ENCODE results near the gene CLDN7.

The CLDN7 gene

DNA sequence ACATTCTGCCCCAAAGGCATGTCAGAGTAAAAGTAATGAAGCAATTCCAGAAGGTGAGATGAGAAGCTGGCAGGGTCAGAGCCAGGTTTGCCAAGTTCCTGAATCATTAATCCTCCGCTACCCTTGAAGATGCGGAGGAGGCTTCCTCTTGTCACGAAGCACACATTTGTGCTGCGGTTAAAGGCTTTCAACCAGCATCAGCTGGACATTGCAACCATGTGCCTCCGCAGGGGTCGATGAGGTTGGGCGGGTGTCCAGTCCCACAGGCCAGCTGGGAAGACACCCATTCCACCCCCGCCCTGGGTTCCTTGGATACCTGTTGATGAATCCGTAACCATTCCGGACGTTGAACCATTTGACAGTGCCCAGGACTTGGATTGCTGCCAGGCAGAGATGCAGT, 30.9 kb upstream of the CLDN7 start:
- DNase-seq (ENCODE audit: low read depth) = no peak
- TF ChIP-seq, protein P1, sequence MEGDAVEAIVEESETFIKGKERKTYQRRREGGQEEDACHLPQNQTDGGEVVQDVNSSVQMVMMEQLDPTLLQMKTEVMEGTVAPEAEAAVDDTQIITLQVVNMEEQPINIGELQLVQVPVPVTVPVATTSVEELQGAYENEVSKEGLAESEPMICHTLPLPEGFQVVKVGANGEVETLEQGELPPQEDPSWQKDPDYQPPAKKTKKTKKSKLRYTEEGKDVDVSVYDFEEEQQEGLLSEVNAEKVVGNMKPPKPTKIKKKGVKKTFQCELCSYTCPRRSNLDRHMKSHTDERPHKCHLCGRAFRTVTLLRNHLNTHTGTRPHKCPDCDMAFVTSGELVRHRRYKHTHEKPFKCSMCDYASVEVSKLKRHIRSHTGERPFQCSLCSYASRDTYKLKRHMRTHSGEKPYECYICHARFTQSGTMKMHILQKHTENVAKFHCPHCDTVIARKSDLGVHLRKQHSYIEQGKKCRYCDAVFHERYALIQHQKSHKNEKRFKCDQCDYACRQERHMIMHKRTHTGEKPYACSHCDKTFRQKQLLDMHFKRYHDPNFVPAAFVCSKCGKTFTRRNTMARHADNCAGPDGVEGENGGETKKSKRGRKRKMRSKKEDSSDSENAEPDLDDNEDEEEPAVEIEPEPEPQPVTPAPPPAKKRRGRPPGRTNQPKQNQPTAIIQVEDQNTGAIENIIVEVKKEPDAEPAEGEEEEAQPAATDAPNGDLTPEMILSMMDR (conservative IDR thresholded peaks at IDR 0.05; ENCODE audit: low read depth, low read length) = no peak
- no peak overlapping the region for H3K4me3 ChIP-seq (ENCODE audit: low read length)

DNA sequence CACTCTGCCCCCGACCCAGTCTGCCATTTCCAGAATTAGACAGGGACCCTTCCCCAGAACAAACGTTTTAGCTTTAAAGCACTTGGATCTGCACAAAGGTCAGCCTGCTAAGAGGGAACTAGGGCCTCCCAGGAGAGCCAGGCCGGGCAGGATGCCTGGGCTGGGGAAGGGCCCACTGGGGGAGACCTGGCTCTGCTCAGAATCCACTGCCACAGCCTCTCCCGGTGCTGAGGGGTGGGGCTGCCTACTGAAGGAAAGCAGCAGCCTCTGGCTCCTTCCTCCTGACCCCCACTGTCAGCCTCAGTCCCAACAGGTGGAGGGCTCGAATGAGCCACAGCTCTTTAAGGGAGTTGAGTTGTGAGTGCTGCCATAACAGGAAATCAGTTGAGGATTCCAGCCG, 30.5 kb upstream of the CLDN7 start:
- DNase-seq (ENCODE audit: low read depth) = no peak
- no peak overlapping the region for H3K4me3 ChIP-seq (ENCODE audit: low read length)
- TF ChIP-seq, protein P1 (conservative IDR thresholded peaks at IDR 0.05; ENCODE audit: low read depth, low read length) = no peak

DNA sequence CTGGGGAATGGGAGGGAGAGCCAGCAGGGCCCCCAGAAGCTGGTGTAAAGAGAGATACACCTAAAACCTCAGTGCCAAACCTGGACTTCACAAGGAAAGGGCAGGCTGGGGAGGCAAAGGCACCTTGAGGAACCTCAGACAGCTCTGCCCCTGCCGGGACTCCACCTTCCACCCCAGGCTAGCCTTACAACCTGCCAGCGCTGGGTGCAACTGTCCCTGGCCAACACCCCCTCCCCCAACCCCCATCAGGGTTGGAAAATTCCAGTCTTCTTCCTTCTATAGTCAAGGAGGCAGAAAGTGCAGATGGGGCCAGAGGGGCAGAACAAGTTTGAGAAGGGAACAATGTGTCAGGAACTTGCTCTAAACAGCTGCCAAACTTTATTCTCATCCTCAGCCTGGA, 29.9 kb upstream of the CLDN7 start:
- TF ChIP-seq, protein P1 (conservative IDR thresholded peaks at IDR 0.05; ENCODE audit: low read depth, low read length) = no peak
- no peak overlapping the region for H3K4me3 ChIP-seq (ENCODE audit: low read length)
- no peak for DNase-seq (ENCODE audit: low read depth)

DNA sequence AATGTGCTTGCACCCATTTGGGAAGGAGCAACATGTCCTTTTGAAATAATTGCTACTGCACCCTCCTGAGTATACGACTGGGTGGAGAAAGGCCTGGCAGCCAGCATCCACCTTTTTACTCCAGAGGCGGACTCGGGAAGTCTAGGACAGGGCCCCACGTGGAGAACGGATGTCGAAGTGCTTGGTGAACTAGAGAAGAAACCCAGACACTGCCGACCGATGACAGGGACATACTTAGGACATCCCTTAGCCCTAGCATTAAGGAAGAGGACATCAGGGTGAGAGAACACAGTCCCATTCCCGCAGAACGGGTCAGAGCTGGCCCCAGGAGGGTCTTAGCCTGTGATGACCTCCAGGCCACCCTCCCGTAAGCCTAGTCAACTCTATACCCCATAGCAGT, 28.4 kb upstream of the CLDN7 start:
- no peak overlapping the region for H3K4me3 ChIP-seq (ENCODE audit: low read length)
- TF ChIP-seq, protein P1 (conservative IDR thresholded peaks at IDR 0.05; ENCODE audit: low read depth, low read length) = no peak
- no peak for DNase-seq (ENCODE audit: low read depth)

DNA sequence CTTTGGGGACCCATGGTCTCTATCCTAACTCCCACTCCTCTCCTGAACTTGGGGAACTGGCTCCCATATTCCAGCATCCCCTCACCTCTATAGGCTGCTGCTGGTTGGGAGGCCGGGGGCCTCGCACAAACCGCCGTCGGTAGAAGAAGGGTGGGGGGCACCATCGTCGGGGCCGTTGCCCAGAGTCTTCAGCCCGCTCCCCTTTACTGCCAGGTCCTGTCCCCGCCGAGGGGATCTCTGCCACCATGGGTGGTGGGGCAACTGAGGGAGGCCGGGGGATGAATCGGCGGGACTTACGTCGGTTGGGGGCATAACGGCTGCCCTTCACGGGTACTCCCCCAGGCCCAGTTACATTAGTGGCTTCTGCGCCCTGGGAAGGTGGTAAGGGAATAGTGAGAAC, 27.9 kb upstream of the CLDN7 start:
- no peak overlapping the region for H3K4me3 ChIP-seq (ENCODE audit: low read length)
- DNase-seq (ENCODE audit: low read depth) = no peak
- TF ChIP-seq, protein P1 (conservative IDR thresholded peaks at IDR 0.05; ENCODE audit: low read depth, low read length) = no peak

DNA sequence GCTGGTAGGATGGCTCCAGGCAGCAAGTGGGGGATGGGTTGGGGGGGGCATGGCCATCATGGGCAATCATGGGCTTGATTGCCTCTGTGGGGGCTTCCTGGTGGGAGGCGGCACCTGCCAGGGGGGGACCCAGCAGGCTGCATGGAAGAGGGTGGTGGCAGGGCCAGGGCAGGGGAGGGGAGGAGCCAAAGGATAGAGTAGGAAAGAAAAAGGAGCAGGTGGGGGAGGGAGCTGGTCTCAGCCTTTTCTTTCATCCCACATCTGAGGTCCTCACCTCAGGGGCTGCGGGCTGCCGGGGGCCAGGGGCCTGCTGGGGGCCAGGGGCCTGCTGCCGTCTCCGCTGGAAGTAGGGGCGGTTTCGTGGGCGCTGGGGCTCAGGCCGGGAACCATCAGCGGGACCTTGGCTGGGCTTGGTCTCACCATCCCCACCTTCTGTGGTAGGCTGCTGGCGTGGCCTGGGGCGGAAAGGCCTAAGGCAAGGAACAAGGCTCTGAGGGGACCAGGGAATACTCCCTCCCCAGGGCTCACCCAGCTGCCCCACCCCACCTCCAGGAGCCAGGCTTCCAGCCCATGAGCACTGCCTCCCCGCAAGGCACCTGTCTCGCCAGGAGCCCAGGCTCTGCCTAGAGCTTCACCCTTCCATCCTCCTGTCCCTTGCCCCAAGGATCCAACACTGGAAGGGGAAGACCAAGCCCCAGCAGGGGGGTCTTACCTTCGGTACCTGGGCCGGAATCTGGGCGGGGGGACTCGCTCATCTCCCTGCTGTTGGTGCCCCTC, 27.2 kb upstream of the CLDN7 start:
- no peak for DNase-seq (ENCODE audit: low read depth)
- TF ChIP-seq, protein P1 (conservative IDR thresholded peaks at IDR 0.05; ENCODE audit: low read depth, low read length) = no peak
- no peak overlapping the region for H3K4me3 ChIP-seq (ENCODE audit: low read length)

DNA sequence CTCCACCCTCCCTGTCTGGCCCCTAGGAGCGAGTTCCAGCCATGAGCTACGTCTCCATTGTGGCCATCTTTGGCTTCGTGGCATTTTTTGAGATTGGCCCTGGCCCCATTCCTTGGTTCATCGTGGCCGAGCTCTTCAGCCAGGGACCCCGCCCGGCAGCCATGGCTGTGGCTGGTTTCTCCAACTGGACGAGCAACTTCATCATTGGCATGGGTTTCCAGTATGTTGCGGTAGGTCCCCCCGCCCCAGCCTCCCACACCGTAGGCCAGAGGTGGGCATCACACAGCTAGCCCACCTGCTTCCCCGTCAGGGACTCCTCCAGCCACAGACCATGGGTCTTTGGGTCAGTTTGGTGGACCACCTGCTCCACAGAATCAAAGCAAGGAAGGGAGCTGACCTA, 23.4 kb upstream of the CLDN7 start:
- H3K4me3 ChIP-seq (ENCODE audit: low read length) = no peak overlapping the region
- DNase-seq (ENCODE audit: low read depth) = no peak
- TF ChIP-seq, protein P1 (conservative IDR thresholded peaks at IDR 0.05; ENCODE audit: low read depth, low read length) = no peak

Measured in retinal pigment epithelial cell (primary cell).